Activated naive CD8-positive, alpha-beta T cell (primary cell): ENCODE data around the gene GOSR1.
"Not testable (repeated sequence)": the region's sequence is repeated elsewhere in the genome, so short reads cannot be mapped to it uniquely, and the experiment has no call there.

Experiments
- H3K27ac Mint-ChIP-seq: one replicate; pipeline ENCODE4 v1.8.0; 2021; ENCODE audit warnings: mixed read lengths
- H3K27me3 Mint-ChIP-seq: one replicate; pipeline ENCODE4 v1.8.0; 2021; ENCODE audit warnings: mixed read lengths
- H3K36me3 Mint-ChIP-seq: one replicate; pipeline ENCODE4 v1.8.0; 2021; ENCODE audit warnings: mixed read lengths
- H3K4me1 Mint-ChIP-seq: one replicate; pipeline ENCODE4 v1.8.0; 2021; ENCODE audit warnings: low read depth, mixed read lengths
- H3K4me3 Mint-ChIP-seq: one replicate; pipeline ENCODE4 v1.8.0; 2021; ENCODE audit warnings: mild to moderate bottlenecking, mixed read lengths
- H3K9me3 Mint-ChIP-seq: one replicate; pipeline ENCODE4 v1.8.0; 2021; ENCODE audit warnings: low read depth, mixed read lengths

Gene GOSR1

GRCh38 chr17:30559656-30560055, 82.4 kb downstream of the GOSR1 start:
- Mint-ChIP-seq H3K4me3 (no peak overlapping the region), H3K9me3 (no peaks in the 10 kb centered on the region), H3K4me1 (peaks cover 1% of the 10 kb centered on the region)

GRCh38 chr17:30560117-30561026, 83.2 kb downstream of the GOSR1 start:
- not testable (repeated sequence) for H3K4me1 Mint-ChIP-seq, H3K4me3 Mint-ChIP-seq, H3K9me3 Mint-ChIP-seq, H3K27ac Mint-ChIP-seq, H3K36me3 Mint-ChIP-seq, H3K27me3 Mint-ChIP-seq

More at GRCh38 chr17:30559656-30560055, 82.4 kb downstream of the GOSR1 start:
- no peak overlapping the region for H3K27ac Mint-ChIP-seq
- no peaks in the 10 kb centered on the region for H3K36me3 Mint-ChIP-seq
- no peaks in the 10 kb centered on the region for H3K27me3 Mint-ChIP-seq

- not testable (repeated sequence) for H3K9me3 Mint-ChIP-seq, H3K4me3 Mint-ChIP-seq, H3K36me3 Mint-ChIP-seq, H3K27me3 Mint-ChIP-seq, H3K27ac Mint-ChIP-seq, H3K4me1 Mint-ChIP-seq
Observed at GRCh38 chr17:30561766-30562165, 84.6 kb downstream of the GOSR1 start.

- not testable (repeated sequence) for H3K4me1 Mint-ChIP-seq, H3K27me3 Mint-ChIP-seq, H3K36me3 Mint-ChIP-seq, H3K9me3 Mint-ChIP-seq, H3K4me3 Mint-ChIP-seq, H3K27ac Mint-ChIP-seq
Observed at GRCh38 chr17:30563131-30563904, 86.1 kb downstream of the GOSR1 start.

- not testable (repeated sequence) for H3K4me3 Mint-ChIP-seq, H3K4me1 Mint-ChIP-seq, H3K27me3 Mint-ChIP-seq, H3K9me3 Mint-ChIP-seq, H3K27ac Mint-ChIP-seq, H3K36me3 Mint-ChIP-seq
Observed at GRCh38 chr17:30563905-30564390, 86.7 kb downstream of the GOSR1 start.

GRCh38 chr17:30564422-30565072, 87.3 kb downstream of the GOSR1 start:
- H3K36me3 Mint-ChIP-seq, H3K27ac Mint-ChIP-seq, H3K9me3 Mint-ChIP-seq, H3K4me1 Mint-ChIP-seq, H3K27me3 Mint-ChIP-seq, H3K4me3 Mint-ChIP-seq: not testable (repeated sequence)

- Mint-ChIP-seq H3K4me1 (no peaks in the 10 kb centered on the region), H3K27ac (no peak overlapping the region), H3K9me3 (no peaks in the 10 kb centered on the region), H3K27me3 (no peaks in the 10 kb centered on the region), H3K36me3 (no peaks in the 10 kb centered on the region), H3K4me3 (no peak overlapping the region)
Observed at GRCh38 chr17:30565073-30565935, 88.1 kb downstream of the GOSR1 start.

- not testable (repeated sequence) for H3K4me3 Mint-ChIP-seq, H3K36me3 Mint-ChIP-seq, H3K4me1 Mint-ChIP-seq, H3K27ac Mint-ChIP-seq, H3K27me3 Mint-ChIP-seq, H3K9me3 Mint-ChIP-seq
Observed at GRCh38 chr17:30566104-30566503, 88.9 kb downstream of the GOSR1 start.

- not testable (repeated sequence) for H3K27ac Mint-ChIP-seq, H3K27me3 Mint-ChIP-seq, H3K9me3 Mint-ChIP-seq, H3K4me3 Mint-ChIP-seq, H3K4me1 Mint-ChIP-seq, H3K36me3 Mint-ChIP-seq
Observed at GRCh38 chr17:30566516-30567225, 89.5 kb downstream of the GOSR1 start.

GRCh38 chr17:30567231-30568116, 90.3 kb downstream of the GOSR1 start:
- Mint-ChIP-seq H3K36me3 (no peaks in the 10 kb centered on the region), H3K27me3 (no peaks in the 10 kb centered on the region), H3K4me1 (no peaks in the 10 kb centered on the region), H3K4me3 (no peak overlapping the region), H3K9me3 (no peaks in the 10 kb centered on the region), H3K27ac (no peak overlapping the region)

GRCh38 chr17:30568117-30568430, 90.9 kb downstream of the GOSR1 start:
- H3K4me1 Mint-ChIP-seq: no peaks in the 10 kb centered on the region
- H3K27ac Mint-ChIP-seq: no peak overlapping the region
- H3K9me3 Mint-ChIP-seq: no peaks in the 10 kb centered on the region
- H3K4me3 Mint-ChIP-seq: no peak overlapping the region
- no peaks in the 10 kb centered on the region for H3K36me3 Mint-ChIP-seq
- no peaks in the 10 kb centered on the region for H3K27me3 Mint-ChIP-seq

GRCh38 chr17:30569531-30570175, 92.4 kb downstream of the GOSR1 start:
- not testable (repeated sequence) for H3K4me3 Mint-ChIP-seq, H3K9me3 Mint-ChIP-seq, H3K4me1 Mint-ChIP-seq, H3K27me3 Mint-ChIP-seq, H3K36me3 Mint-ChIP-seq, H3K27ac Mint-ChIP-seq

- H3K4me3 Mint-ChIP-seq: no peak overlapping the region
- H3K27me3 Mint-ChIP-seq: no peaks in the 10 kb centered on the region
- no peaks in the 10 kb centered on the region for H3K9me3 Mint-ChIP-seq
- H3K4me1 Mint-ChIP-seq: no peaks in the 10 kb centered on the region
- H3K36me3 Mint-ChIP-seq: no peaks in the 10 kb centered on the region
- no peak overlapping the region for H3K27ac Mint-ChIP-seq
Observed at GRCh38 chr17:30570191-30570590, 93.0 kb downstream of the GOSR1 start.
